Right atrium auricular region (tissue), 2 donors: ENCODE data around the gene TTC9. TPM values are rescaled to one million over a fixed set of nuclear protein-coding genes. Genes with fewer than 3 reads are reported as not detected.

ENCODE experiments used
- DNase-seq: peaks from one replicate; pipeline ENCODE4 v3.0.0-alpha.2; 2019; ENCODE audit warnings: low spot score
- H3K27ac ChIP-seq, 2 donors: fragments of 200-600 bp; sonication (generic); 1 replicate in 1 of 2; 2 replicates in 1 of 2; pipeline ENCODE4 v1.5.1; 2016 to 2019
- H3K27me3 ChIP-seq, 2 donors: fragments of 200-600 bp; sonication (generic); one replicate each; pipeline versions ENCODE4 v1.5.1 to v1.6.0; 2017 to 2019
- H3K36me3 ChIP-seq: fragments of 200-600 bp; sonication (generic); one replicate; pipeline ENCODE4 v1.5.1; 2016
- H3K4me1 ChIP-seq, 2 donors: fragments of 200-600 bp; sonication (generic); one replicate each; pipeline versions ENCODE4 v1.5.1 to v1.6.0; 2017 to 2019
- H3K4me3 ChIP-seq, 2 donors: fragments of 200-600 bp; sonication (generic); 1 replicate in 1 of 2; 2 replicates in 1 of 2; pipeline ENCODE4 v1.5.1; 2017 to 2019; ENCODE audit warnings: mild to moderate bottlenecking in 1 of 2, moderate library complexity in 1 of 2
- H3K9me3 ChIP-seq, 2 donors: fragments of 200-600 bp; sonication (generic); one replicate each; pipeline ENCODE4 v1.5.1; 2019
- CTCF ChIP-seq, 2 donors: fragments of 200-600 bp; sonication (generic); IDR thresholded peaks; one replicate each; pipeline ENCODE4 v1.5.1; 2019; ENCODE audit warnings: antibody characterized with exemption in 2 of 2
- total RNA-seq, 2 donors: library from RNA; depleted of rRNA; stranded (reverse); fragments of >200 nt; gene quantifications; one replicate each; pipeline ENCODE4 v1.1.0, GENCODE V29; 2016

Gene TTC9
- total RNA-seq, 2 donors from 2014 or later: 2.2 to 5.3 TPM

GRCh38 chr14:70653662-70654061, 11.9 kb downstream of the TTC9 start:
- Histone ChIP-seq H3K27ac (no peak overlapping the region), H3K27me3 (no peaks in the 10 kb centered on the region), H3K9me3 (no peaks in the 10 kb centered on the region), H3K4me1 (no peaks in the 10 kb centered on the region), H3K36me3 (no peaks in the 10 kb centered on the region), H3K4me3 (no peak overlapping the region)
- no peak for DNase-seq
- TF ChIP-seq CTCF (IDR thresholded peaks at IDR 0.05): no peak

GRCh38 chr14:70654632-70655031, 12.9 kb downstream of the TTC9 start:
- H3K4me1 ChIP-seq: no peaks in the 10 kb centered on the region
- H3K36me3 ChIP-seq: no peaks in the 10 kb centered on the region
- no peak for DNase-seq
- H3K27ac ChIP-seq: no peak overlapping the region
- no peak for TF ChIP-seq CTCF (IDR thresholded peaks at IDR 0.05)
- H3K4me3 ChIP-seq: no peak overlapping the region
- H3K27me3 ChIP-seq: no peaks in the 10 kb centered on the region
- no peaks in the 10 kb centered on the region for H3K9me3 ChIP-seq

- Histone ChIP-seq H3K27ac (no peak overlapping the region), H3K4me1 (no peaks in the 10 kb centered on the region), H3K9me3 (no peaks in the 10 kb centered on the region), H3K36me3 (no peaks in the 10 kb centered on the region), H3K4me3 (no peak overlapping the region), H3K27me3 (no peaks in the 10 kb centered on the region)
- TF ChIP-seq CTCF (IDR thresholded peaks at IDR 0.05): no peak
- no peak for DNase-seq
Measured at GRCh38 chr14:70655110-70655826, 13.6 kb downstream of the TTC9 start.

- no peak for DNase-seq
Measured at GRCh38 chr14:70658899-70659298, 17.2 kb downstream of the TTC9 start.

GRCh38 chr14:70660967-70661893, 19.5 kb downstream of the TTC9 start:
- no peaks in the 10 kb centered on the region for H3K9me3 ChIP-seq
- H3K4me3 ChIP-seq: no peak overlapping the region
- no peak for TF ChIP-seq CTCF (IDR thresholded peaks at IDR 0.05)
- no peaks in the 10 kb centered on the region for H3K27me3 ChIP-seq
- H3K27ac ChIP-seq: no peak overlapping the region
- peaks cover 0 to 24% of the 10 kb centered on the region in 2 donors for H3K4me1 ChIP-seq
- no peaks in the 10 kb centered on the region for H3K36me3 ChIP-seq
- no peak for DNase-seq

More at GRCh38 chr14:70658899-70659298, 17.2 kb downstream of the TTC9 start:
- Histone ChIP-seq H3K4me1 (peaks cover 0 to 19% of the 10 kb centered on the region in 2 donors), H3K36me3 (no peaks in the 10 kb centered on the region), H3K9me3 (no peaks in the 10 kb centered on the region), H3K4me3 (no peak overlapping the region), H3K27me3 (no peaks in the 10 kb centered on the region), H3K27ac (no peak overlapping the region)
- TF ChIP-seq CTCF (IDR thresholded peaks at IDR 0.05): no peak
